ENCODE data around the gene ABCA4.

ABCA4 gene

DNA sequence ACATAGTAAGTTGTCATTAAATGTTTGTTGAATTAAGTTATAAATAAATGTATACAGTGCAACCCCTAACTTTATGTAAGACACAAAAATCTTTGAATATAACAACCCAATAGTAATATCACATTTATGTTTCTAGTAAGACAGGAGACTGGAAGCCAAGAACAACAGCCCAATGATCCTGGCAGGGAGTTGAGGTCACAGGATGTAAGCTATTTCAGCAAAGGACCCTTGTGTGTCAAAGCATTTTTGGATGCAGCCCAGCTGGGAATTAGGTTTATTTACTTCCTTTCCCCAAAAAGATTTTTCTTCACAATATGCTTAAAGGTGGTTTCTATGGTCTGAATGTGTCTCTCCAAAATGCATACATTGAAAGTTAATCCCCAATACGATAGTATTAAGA, 34.0 kb upstream of the ABCA4 start:
- no peak for TF ChIP-seq FOXP2 (optimal IDR thresholded peaks at IDR 0.05; ENCODE audit: borderline replicate concordance, extremely low read depth, extremely low read length, insufficient read depth)
- no peak for TF ChIP-seq TAF1 (IDR thresholded peaks at IDR 0.05; ENCODE audit: borderline replicate concordance, insufficient read depth, low read length)
- TF ChIP-seq, protein P1, sequence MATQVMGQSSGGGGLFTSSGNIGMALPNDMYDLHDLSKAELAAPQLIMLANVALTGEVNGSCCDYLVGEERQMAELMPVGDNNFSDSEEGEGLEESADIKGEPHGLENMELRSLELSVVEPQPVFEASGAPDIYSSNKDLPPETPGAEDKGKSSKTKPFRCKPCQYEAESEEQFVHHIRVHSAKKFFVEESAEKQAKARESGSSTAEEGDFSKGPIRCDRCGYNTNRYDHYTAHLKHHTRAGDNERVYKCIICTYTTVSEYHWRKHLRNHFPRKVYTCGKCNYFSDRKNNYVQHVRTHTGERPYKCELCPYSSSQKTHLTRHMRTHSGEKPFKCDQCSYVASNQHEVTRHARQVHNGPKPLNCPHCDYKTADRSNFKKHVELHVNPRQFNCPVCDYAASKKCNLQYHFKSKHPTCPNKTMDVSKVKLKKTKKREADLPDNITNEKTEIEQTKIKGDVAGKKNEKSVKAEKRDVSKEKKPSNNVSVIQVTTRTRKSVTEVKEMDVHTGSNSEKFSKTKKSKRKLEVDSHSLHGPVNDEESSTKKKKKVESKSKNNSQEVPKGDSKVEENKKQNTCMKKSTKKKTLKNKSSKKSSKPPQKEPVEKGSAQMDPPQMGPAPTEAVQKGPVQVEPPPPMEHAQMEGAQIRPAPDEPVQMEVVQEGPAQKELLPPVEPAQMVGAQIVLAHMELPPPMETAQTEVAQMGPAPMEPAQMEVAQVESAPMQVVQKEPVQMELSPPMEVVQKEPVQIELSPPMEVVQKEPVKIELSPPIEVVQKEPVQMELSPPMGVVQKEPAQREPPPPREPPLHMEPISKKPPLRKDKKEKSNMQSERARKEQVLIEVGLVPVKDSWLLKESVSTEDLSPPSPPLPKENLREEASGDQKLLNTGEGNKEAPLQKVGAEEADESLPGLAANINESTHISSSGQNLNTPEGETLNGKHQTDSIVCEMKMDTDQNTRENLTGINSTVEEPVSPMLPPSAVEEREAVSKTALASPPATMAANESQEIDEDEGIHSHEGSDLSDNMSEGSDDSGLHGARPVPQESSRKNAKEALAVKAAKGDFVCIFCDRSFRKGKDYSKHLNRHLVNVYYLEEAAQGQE (IDR thresholded peaks at IDR 0.05; ENCODE audit: insufficient read depth in 1 of 2, low read depth in 2 of 2, low read length in 2 of 2), result no peak
- no peak for TF ChIP-seq SIN3A (IDR thresholded peaks at IDR 0.05; ENCODE audit: borderline replicate concordance, insufficient read depth, low read length)
- TF ChIP-seq POLR2AphosphoS5 (IDR thresholded peaks at IDR 0.05; ENCODE audit: low read depth, low read length), result no peak

DNA sequence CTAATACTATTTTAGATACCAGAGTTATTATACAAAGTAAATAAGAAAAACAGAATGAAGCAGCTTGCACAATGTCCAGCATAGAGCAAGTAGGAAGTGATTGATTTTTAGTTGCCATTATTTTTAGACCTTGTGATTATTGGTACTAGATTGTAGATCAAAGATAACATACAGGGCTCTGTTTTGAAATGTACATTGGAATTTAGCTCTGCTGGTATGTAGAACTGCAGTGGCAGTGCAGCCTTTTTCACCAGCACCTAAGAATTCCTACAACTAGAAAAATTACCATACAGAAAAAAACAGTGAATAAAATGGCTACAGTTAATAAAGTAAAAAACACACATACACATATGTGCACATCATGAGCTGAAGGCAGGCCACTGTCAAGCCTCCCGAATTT, 32.2 kb upstream of the ABCA4 start:
- TF ChIP-seq POLR2AphosphoS5 (IDR thresholded peaks at IDR 0.05; ENCODE audit: low read depth, low read length) (no peak), TAF1 (IDR thresholded peaks at IDR 0.05; ENCODE audit: borderline replicate concordance, insufficient read depth, low read length) (no peak), SIN3A (IDR thresholded peaks at IDR 0.05; ENCODE audit: borderline replicate concordance, insufficient read depth, low read length) (no peak), FOXP2 (optimal IDR thresholded peaks at IDR 0.05; ENCODE audit: borderline replicate concordance, extremely low read depth, extremely low read length, insufficient read depth) (no peak)
- TF ChIP-seq, protein P1 (IDR thresholded peaks at IDR 0.05; ENCODE audit: insufficient read depth in 1 of 2, low read depth in 2 of 2, low read length in 2 of 2), result no peak

DNA sequence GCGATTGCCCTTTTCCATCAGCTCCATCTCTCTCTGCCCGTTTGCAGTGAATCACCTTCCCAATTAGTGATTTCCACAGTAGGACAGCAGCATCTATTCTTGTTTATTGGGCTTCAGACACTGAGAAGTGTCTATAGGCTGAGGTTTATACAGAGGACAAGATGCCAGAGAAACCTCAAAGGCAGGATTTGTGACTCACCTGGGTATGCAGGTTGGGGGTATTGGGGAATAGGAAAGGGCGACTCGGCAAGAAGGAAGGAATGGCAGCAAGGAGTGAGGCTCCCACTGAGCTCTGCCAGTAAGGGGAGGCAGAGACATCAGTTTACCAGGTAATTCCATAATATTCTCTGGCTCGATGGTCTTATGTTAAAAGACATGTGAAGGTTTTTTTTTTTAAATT, 25.3 kb upstream of the ABCA4 start:
- TF ChIP-seq SIN3A (IDR thresholded peaks at IDR 0.05; ENCODE audit: borderline replicate concordance, insufficient read depth, low read length) (no peak), POLR2AphosphoS5 (IDR thresholded peaks at IDR 0.05; ENCODE audit: low read depth, low read length) (no peak), FOXP2 (optimal IDR thresholded peaks at IDR 0.05; ENCODE audit: borderline replicate concordance, extremely low read depth, extremely low read length, insufficient read depth) (no peak), TAF1 (IDR thresholded peaks at IDR 0.05; ENCODE audit: borderline replicate concordance, insufficient read depth, low read length) (no peak)
- TF ChIP-seq, protein P1 (IDR thresholded peaks at IDR 0.05; ENCODE audit: insufficient read depth in 1 of 2, low read depth in 2 of 2, low read length in 2 of 2), result no peak

DNA sequence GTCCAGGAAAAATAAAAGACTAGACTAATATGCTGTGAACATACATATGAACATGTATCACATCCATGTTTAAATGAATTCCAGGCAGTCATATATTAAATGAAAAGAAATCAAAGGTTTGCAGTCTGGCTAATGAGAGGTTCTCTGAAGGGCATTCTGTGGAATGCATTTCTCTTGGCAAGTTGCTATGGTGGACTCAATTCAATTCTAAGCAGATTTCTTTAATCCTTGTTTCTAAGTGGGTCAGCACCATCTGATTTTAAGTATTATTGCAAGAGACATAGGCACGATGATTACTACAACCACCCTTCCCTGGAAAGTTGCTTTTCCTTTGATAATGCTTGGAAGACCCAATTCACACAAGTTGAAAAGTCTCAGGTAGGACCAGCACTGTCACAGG, 23.9 kb upstream of the ABCA4 start:
- TF ChIP-seq FOXP2 (optimal IDR thresholded peaks at IDR 0.05; ENCODE audit: borderline replicate concordance, extremely low read depth, extremely low read length, insufficient read depth) (no peak), TAF1 (IDR thresholded peaks at IDR 0.05; ENCODE audit: borderline replicate concordance, insufficient read depth, low read length) (no peak), POLR2AphosphoS5 (IDR thresholded peaks at IDR 0.05; ENCODE audit: low read depth, low read length) (no peak), SIN3A (IDR thresholded peaks at IDR 0.05; ENCODE audit: borderline replicate concordance, insufficient read depth, low read length) (no peak)
- TF ChIP-seq, protein P1 (IDR thresholded peaks at IDR 0.05; ENCODE audit: insufficient read depth in 1 of 2, low read depth in 2 of 2, low read length in 2 of 2), result no peak

DNA sequence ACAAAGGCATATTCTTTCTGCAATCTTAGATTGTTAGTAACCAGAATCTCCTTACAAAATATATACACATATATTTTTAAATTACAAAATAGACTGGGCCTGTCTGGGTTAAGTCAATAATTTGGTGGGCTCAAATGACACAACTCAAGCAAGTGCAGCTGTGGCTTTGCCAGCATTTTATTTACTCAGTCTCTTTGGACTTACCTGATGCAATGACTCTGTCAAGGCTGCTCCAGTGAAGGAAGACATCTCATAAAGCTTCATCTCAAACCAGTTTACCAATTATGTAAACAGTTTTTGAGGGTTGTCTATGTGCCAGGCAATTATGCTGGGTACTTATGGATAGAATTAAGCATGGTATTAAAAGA, 22.8 kb upstream of the ABCA4 start:
- TF ChIP-seq, protein P1 (IDR thresholded peaks at IDR 0.05; ENCODE audit: insufficient read depth in 1 of 2, low read depth in 2 of 2, low read length in 2 of 2), result no peak
- no peak for TF ChIP-seq POLR2AphosphoS5 (IDR thresholded peaks at IDR 0.05; ENCODE audit: low read depth, low read length)
- no peak for TF ChIP-seq TAF1 (IDR thresholded peaks at IDR 0.05; ENCODE audit: borderline replicate concordance, insufficient read depth, low read length)
- no peak for TF ChIP-seq SIN3A (IDR thresholded peaks at IDR 0.05; ENCODE audit: borderline replicate concordance, insufficient read depth, low read length)
- TF ChIP-seq FOXP2 (optimal IDR thresholded peaks at IDR 0.05; ENCODE audit: borderline replicate concordance, extremely low read depth, extremely low read length, insufficient read depth), result no peak

All from PFSK-1 (cell line).